Dedifferentiated amniotic fluid mesenchymal stem cell (primary cell): ENCODE measurements around the gene GNAI3.
A peak's percentile ranks its signal among the peaks of the same experiment; 100 is the strongest.

ENCODE experiments used
- DNase-seq: peaks from one replicate; pipeline ENCODE4 v3.0.0-alpha.2; 2016; ENCODE audit errors: extremely low spot score

The GNAI3 gene

GRCh38 chr1:109598655-109599054 is 50.2 kb downstream of the GNAI3 start:
- no peak for DNase-seq

GRCh38 chr1:109603229-109603628 is 54.8 kb downstream of the GNAI3 start:
- DNase-seq: no peak

GRCh38 chr1:109605381-109605780 is 57.0 kb downstream of the GNAI3 start:
- no peak for DNase-seq

GRCh38 chr1:109609881-109610280 is 61.5 kb downstream of the GNAI3 start:
- no peak for DNase-seq

- no peak for DNase-seq
These were observed 62.3 kb downstream of the GNAI3 start for GRCh38 chr1:109610609-109611307.

GRCh38 chr1:109611308-109611990 is 63.0 kb downstream of the GNAI3 start:
- DNase-seq: no peak

DNA sequence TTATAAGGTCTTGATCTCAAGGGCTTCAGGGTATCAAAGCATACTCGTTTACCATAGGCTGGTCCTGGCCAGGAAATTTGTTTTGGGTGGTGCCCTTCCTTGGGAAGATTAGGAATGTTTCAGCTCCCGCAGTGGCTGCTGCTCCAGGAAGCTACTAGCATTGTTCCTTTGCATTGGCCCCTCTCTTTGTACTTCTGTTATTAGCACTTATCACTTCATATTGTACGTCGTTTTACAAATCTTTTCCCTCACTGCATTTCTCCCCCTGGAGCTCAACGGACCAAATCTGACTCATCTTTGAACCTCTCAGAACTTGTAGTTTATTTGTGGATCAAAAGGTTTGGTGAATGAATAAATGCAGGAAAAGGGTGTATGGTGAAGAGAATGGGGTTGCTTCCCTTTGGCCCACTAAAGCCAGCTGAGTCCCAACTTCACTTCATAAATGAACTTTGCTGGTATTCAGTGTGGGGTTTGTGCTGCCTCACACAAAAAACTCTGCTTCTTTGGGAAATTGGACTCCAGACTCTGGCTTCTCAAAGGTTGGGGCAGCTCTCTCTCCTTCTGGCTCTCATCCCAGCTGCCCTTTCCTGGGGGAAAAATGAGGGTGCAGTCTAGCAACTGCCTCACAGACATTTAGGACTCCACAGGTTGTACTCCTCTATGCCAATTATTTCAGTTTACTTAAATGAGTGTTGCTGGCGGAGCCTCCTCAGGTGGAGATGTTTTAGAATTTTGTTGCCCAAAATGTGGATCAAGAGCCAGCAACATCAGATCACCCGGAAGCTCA is 65.1 kb downstream of the GNAI3 start:
- no peak for DNase-seq

DNA sequence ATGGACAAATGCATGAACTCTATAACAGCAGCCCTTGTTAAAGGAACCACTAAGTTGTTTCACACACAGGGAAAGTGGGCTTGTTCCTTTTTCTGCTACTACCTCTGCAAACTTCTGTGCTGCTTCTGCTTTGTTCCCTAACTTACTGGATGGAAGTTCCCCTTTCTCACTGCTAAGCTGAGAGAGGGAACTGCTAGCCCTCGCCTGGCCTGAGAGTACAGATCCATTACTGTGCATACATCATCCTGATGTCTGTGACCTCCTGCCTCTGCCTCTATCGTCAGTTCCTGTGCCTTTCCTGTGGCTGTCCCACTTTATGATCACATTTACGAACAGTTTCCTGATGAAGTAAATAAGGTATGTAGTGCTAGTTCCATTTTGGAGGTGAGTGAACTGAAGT is 67.5 kb downstream of the GNAI3 start:
- no peak for DNase-seq

- no peak for DNase-seq
These were observed 68.0 kb downstream of the GNAI3 start for GRCh38 chr1:109616391-109616790.

- peak; percentile 77 for DNase-seq
These were observed 68.9 kb downstream of the GNAI3 start for GRCh38 chr1:109617291-109617801.

DNA sequence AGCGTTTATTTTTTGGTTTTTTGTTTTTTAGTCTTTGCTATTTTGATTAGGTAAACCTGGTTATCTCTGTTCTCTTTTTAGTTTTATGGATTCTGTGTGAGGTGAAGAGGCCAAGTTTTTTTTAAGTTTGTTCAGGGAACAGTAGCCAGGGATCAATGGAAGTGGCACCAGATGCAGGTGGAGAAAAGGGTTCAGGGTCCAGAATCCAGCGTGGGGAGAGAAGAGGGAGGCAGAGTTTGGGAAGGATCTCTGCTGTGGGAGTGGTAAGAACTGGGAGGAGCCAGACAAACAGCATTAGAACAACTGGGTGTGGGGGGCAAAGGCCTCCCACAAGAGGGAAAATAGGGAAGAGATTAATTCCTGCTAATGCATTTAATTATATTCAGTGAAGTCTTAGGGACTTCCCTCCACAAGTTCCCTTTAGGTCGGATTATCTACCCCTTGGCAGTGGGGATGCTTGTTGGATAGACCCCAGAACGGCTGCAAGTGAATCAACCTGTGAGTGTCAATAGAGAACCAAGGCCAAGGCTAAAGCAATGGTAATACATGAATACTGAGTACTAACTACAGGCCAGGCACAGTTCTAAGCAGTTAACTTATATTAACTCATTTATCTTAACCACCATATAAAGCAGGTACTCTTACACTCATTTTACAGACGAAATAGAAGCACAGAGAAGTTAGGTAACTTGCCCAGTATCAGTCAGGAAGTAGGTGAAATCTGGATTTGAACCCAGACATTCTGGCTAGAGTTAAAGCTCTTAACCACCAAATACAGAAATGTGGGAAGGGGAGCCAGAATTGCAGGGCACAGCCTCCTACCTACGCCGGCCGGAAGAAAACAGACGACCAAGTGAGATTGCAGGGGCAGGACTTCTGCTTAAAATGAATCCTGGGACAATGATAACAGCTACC is 70.5 kb downstream of the GNAI3 start:
- no peak for DNase-seq

GRCh38 chr1:109619576-109620400 is 71.4 kb downstream of the GNAI3 start, which contains the start of the genes AMPD2 and GNAT2:
Gene AMPD2, plus strand, starts transcription at chr1:109619837. Its CDS starts 1,339 bp downstream, at chr1:109621176.
Gene GNAT2, minus strand, starts transcription at chr1:109619616. Its CDS starts 6,746 bp downstream, at chr1:109612870.
- peak; percentile 59 for DNase-seq

GRCh38 chr1:109620401-109620791 is 72.0 kb downstream of the GNAI3 start:
- peak; percentile 42 for DNase-seq

- DNase-seq: peak; percentile 93
These were observed 72.4 kb downstream of the GNAI3 start for GRCh38 chr1:109620841-109621286.

DNA sequence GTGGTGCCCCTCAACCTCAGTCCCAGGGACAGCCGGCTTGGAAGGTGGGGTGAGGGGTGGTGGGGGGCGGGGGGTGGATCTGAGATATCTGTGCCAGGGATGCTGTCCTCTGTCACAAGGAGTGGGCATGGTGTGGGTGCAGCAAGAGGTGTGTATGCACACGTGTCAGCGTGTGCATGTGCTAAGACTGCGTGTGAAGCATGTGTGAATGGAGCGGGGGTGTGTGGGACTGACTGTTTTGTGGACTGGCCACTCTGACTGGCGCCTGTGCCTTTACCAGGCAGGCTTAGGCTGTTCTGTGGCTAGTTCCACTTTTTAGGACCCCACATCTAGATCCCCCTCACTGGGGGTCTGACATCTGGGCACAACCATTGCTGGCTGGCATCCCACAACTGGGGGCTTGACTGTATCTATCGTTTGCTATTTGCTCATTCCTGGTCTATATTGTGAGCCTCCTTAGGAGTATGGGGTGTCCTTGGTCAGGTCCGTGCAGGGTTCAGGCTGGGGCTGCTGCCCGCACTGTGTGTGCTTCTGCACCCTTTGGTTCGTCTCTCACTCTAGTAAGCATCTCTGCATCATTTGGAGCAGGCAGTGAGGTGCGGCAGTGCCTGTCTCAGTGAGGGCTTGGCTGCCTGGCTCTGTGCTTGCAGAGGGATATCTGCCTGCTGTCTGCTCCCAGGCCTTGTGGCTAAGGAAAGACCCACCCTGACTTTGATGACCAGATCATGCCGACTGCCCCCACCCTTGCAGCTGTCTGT is 73.1 kb downstream of the GNAI3 start:
- DNase-seq: no peak

DNA sequence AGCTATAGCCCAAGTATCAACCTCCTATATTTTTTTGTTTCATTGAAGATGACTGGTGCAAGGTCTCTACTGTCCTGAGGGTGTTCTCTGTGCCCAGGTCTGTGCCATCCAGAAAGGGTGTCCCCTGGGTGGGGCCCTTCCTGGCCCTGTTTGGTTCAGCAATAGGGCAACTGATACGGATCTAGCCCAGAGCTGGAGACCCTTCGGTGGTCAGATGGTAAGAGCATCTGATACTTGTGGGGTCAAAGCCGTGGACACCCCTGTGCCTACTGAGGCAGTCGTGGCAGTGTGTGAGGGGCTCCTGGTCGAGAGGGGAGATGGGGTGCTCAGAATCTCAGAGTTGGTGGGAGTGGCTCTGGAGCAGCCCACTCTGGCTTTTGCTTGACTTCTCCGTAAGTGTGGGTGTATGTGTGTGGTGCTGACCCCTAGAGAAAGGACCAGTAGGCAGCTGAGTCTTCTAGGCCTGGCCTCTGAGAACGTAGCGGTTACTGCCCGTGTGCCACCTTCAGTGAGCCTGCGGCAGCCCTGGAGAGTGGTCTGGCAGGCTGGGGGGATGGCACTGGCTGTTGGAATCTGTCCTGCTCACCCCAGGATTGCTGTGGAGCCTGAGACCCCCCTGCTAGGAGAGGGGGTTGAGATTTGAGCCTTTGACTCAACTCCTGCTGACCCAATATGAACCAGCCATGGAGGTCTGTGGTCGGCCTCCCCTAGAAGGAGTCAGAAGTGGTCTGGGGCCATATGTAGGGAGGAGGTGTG is 73.9 kb downstream of the GNAI3 start:
- no peak for DNase-seq

DNA sequence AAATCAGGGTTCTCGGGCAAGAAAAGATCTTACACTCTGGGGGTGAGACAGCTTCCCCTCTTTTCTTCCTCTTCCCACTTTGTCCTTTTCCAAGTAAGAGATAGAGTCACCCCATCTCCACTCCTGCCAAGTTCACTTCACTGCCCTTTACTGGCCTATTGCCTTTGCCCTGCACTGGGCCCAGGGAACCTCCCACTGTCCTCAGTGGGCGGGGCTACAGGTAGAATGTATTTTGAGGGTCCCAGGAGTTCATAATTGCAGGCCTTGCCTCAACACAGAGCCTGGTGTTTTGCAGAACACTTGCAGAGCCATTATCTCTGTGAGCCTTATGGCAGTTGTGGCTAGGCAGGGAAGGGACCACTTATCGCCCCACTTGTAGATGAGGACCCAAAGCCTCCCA is 74.5 kb downstream of the GNAI3 start:
- DNase-seq: no peak

DNA sequence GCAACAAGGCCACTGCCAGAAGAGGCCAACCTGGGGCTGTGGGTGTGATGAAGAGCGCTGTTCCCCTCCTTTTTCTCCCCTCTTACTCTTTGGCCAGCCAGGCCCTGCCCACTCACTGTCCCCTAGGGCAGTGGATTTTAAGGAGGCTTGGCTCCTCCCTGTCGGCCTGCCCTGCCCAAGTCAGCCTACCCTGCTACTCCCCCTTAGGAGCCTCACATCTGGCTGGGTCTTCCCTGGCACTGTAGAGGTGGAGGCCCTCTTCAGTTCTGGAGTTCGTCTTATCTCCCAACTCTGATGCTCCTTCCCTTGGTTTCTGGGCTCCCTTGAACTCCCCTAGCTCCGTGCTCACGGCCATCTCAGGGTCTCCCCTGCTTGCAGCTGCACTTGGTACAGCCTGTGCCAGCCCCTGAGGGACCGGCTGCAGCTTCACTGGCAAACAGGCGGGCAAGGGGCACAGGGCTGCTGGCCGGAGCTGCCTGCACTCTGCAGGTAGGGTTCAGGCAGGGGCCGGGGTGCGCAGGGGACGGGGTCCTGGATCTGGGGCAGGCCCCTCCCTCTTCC is 75.3 kb downstream of the GNAI3 start:
- peak; percentile 15 for DNase-seq
